ENCODE measurements around the gene RPE65.
"Not testable (repeated sequence)": the region's sequence is repeated elsewhere in the genome, so short reads cannot be mapped to it uniquely, and the experiment has no call there.

RPE65 gene

DNA sequence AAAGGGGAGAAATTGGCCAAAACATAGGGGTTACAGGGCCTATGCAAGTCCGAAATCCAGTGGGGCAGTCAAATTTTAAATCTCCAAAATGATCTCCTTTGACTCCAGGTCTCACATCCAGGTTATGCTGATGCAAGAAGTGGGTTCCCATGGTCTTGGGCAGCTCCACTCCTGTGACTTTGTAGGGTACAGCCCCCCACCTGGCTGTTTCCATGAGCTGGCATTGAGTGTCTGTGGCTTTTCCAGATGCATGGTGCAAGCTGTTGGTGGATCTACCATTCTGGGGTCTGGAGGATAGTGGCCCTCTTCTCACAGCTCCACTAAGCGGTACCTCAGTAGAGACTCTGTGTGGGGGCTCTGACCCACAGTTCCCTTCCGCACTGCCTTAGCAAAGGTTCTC lies 54.2 kb downstream of the RPE65 start:
- H3K27me3 ChIP-seq (replicated peaks; ENCODE audit: control insufficient read depth, insufficient read depth, low read length); H3K9ac ChIP-seq (ENCODE audit: low read length); H3K9me3 ChIP-seq (ENCODE audit: control insufficient read depth, low read length); H3K4me1 ChIP-seq (ENCODE audit: control insufficient read depth, insufficient read depth, low read length); H3K36me3 ChIP-seq (ENCODE audit: control insufficient read depth, insufficient read depth, low read length, severe bottlenecking); H3K4me3 ChIP-seq (ENCODE audit: low read length); DNase-seq (ENCODE audit: low read depth): not testable (repeated sequence)

DNA sequence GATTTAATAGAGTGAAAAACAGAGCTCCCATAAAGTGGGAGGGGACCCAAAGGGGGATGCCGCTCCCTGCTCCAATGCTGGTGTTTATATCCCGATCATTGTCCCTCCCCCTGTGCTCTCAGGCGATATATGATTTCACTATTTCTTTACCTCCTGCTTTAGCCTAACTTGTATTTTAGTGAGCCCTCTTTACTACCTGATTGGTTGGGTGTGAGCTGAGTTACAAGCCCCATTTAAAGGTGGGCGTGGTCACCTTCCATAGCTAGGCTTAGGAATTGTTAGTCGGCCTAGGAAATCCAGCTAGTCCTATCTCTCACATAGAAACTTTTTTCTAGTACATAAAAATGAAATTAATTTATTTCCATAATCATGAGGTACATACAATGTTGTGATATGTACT lies 57.3 kb downstream of the RPE65 start:
- not testable (repeated sequence) for H3K4me3 ChIP-seq (ENCODE audit: low read length); H3K9me3 ChIP-seq (ENCODE audit: control insufficient read depth, low read length); H3K4me1 ChIP-seq (ENCODE audit: control insufficient read depth, insufficient read depth, low read length); H3K9ac ChIP-seq (ENCODE audit: low read length); H3K36me3 ChIP-seq (ENCODE audit: control insufficient read depth, insufficient read depth, low read length, severe bottlenecking); DNase-seq (ENCODE audit: low read depth); H3K27me3 ChIP-seq (replicated peaks; ENCODE audit: control insufficient read depth, insufficient read depth, low read length)

DNA sequence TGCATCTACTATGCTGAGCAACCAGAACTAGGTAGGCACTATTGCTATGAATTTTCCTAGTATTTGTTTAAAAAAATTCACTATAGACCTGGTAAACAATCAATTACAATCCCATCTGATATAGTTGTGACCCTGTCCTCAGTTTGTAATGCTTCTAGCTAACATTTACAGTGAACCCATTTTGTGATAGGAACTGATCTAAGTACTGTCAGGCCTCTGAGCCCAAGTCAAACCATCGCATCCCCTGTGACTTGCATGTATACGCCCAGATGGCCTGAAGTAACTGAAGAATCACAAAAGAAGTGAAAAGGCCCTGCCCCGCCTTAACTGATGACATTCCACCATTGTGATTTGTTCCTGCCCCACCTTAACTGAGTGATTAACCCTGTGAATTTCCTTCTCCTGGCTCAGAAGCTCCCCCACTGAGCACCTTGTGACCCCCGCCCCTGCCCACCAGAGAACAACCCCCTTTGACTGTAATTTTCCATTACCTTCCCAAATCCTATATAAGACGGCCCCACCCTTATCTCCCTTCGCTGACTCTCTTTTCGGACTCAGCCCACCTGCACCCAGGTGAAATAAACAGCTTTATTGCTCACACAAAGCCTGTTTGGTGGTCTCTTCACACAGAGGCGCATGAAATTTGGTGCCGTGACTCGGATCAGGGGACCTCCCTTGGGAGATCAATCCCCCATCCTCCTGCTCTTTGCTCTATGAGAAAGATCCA lies 63.8 kb downstream of the RPE65 start:
- H3K4me3 ChIP-seq (ENCODE audit: low read length); H3K9me3 ChIP-seq (ENCODE audit: control insufficient read depth, low read length); H3K27me3 ChIP-seq (replicated peaks; ENCODE audit: control insufficient read depth, insufficient read depth, low read length); H3K9ac ChIP-seq (ENCODE audit: low read length); H3K36me3 ChIP-seq (ENCODE audit: control insufficient read depth, insufficient read depth, low read length, severe bottlenecking); DNase-seq (ENCODE audit: low read depth): not testable (repeated sequence)
- peaks cover 24% of the 10 kb centered on the region for H3K4me1 ChIP-seq (ENCODE audit: control insufficient read depth, insufficient read depth, low read length)

DNA sequence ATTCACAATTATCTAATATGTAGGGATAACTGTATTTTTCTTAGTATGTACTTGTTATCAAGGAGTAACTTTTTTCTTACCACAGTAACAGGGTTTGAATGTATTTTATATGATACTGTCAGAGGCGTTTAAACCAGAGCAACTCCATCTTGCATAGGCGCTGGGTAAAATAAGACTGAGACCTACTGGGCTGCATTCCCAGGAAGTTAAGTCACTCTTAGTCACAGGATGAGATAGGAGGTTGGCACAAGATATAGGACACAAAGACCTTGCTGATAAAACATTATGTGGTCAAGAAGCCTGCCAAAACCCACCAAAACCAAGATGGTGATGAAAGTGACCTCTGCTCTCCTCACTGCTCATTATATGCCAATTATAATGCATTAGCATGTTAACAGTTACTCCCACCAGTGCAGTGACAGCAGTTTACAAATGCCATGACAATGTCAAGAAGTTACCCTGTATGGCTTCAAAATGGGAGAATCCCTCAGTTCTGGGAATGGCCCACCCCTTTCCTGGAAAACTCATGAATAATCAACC lies 64.8 kb downstream of the RPE65 start:
- no peaks in the 10 kb centered on the region for H3K27me3 ChIP-seq (replicated peaks; ENCODE audit: control insufficient read depth, insufficient read depth, low read length)
- H3K36me3 ChIP-seq (ENCODE audit: control insufficient read depth, insufficient read depth, low read length, severe bottlenecking) = no peaks in the 10 kb centered on the region
- H3K9me3 ChIP-seq (ENCODE audit: control insufficient read depth, low read length) = no peaks in the 10 kb centered on the region
- peak; percentile 38 for DNase-seq (ENCODE audit: low read depth)
- H3K4me3 ChIP-seq (ENCODE audit: low read length) = peak overlapping the region; percentile 13
- peaks cover 24% of the 10 kb centered on the region for H3K4me1 ChIP-seq (ENCODE audit: control insufficient read depth, insufficient read depth, low read length)
- H3K9ac ChIP-seq (ENCODE audit: low read length) = peak overlapping the region; percentile 39

DNA sequence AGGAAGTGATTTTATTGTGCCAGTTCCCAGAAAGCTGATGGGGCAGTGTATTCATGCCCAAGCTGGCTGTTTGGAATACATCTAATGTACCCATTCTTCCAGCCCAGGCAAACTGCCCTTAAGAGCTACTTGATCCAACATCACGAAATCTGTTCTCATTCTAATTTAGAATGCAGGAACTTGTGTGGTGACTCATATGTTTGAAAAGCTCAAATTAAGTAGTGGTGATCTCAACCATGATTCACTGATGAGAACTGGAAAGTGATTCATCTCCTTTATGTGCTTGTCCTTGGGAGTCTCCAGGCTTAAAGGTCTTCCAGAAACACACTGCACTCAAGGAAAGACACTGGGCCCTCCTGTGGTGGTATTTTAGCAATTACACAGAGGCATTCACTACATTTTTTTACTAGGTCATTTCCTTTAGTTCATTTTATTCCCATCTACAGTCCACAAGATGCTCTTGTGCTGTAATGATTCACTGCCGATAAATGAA lies 65.4 kb downstream of the RPE65 start:
- peak overlapping the region; percentile 39 for H3K9ac ChIP-seq (ENCODE audit: low read length)
- no peak overlapping the region for H3K4me3 ChIP-seq (ENCODE audit: low read length)
- H3K9me3 ChIP-seq (ENCODE audit: control insufficient read depth, low read length) = no peaks in the 10 kb centered on the region
- H3K27me3 ChIP-seq (replicated peaks; ENCODE audit: control insufficient read depth, insufficient read depth, low read length) = no peaks in the 10 kb centered on the region
- H3K36me3 ChIP-seq (ENCODE audit: control insufficient read depth, insufficient read depth, low read length, severe bottlenecking) = no peaks in the 10 kb centered on the region
- H3K4me1 ChIP-seq (ENCODE audit: control insufficient read depth, insufficient read depth, low read length) = peaks cover 24% of the 10 kb centered on the region
- peak; percentile 94 for DNase-seq (ENCODE audit: low read depth)

DNA sequence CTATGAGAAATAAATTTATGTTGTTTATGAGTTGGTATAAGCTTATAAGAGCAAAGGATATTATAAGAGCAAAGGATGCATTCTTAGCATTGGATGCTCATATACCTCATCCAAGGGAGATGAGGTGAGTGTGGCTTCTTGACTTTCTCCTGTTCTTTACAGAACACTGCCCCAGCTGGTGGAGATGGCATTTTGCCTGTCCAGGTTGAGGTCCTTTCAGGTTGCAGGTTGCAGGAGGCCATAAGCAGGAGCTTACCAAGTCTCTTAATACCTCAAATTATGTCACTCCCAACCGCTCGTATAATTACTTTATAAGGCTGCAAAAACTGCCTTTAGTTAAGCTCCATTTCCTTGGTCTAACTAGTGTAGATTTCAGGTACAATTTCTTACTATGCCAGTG lies 66.7 kb downstream of the RPE65 start:
- Histone ChIP-seq H3K36me3 (ENCODE audit: control insufficient read depth, insufficient read depth, low read length, severe bottlenecking) (no peaks in the 10 kb centered on the region), H3K9me3 (ENCODE audit: control insufficient read depth, low read length) (no peaks in the 10 kb centered on the region), H3K27me3 (replicated peaks; ENCODE audit: control insufficient read depth, insufficient read depth, low read length) (no peaks in the 10 kb centered on the region), H3K4me3 (ENCODE audit: low read length) (no peak overlapping the region), H3K9ac (ENCODE audit: low read length) (no peak overlapping the region), H3K4me1 (ENCODE audit: control insufficient read depth, insufficient read depth, low read length) (peaks cover 35% of the 10 kb centered on the region)
- DNase-seq (ENCODE audit: low read depth) = no peak

DNA sequence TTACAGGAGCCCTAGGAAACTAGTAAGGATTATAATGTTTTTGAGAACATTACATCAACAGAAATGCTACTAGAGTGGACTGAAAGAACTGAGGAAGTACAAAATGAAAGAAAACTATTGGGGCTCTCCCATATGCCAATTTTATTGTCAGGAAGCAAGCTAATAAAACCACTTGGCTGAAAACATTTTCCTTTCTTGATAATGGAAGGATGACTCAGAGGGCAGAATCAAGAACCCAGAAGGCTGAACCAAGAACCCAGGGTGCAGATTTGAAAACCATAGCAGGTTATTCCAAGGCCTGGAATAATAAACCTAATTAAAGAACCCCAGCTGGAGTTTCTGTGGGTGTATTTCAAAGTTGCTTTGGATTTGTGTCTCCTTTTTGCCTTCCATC lies 70.7 kb downstream of the RPE65 start:
- Histone ChIP-seq H3K9me3 (ENCODE audit: control insufficient read depth, low read length) (no peaks in the 10 kb centered on the region), H3K4me3 (ENCODE audit: low read length) (no peak overlapping the region), H3K9ac (ENCODE audit: low read length) (peak overlapping the region; percentile 6), H3K4me1 (ENCODE audit: control insufficient read depth, insufficient read depth, low read length) (peaks cover 51% of the 10 kb centered on the region), H3K27me3 (replicated peaks; ENCODE audit: control insufficient read depth, insufficient read depth, low read length) (no peaks in the 10 kb centered on the region), H3K36me3 (ENCODE audit: control insufficient read depth, insufficient read depth, low read length, severe bottlenecking) (no peaks in the 10 kb centered on the region)
- DNase-seq (ENCODE audit: low read depth) = no peak

All from adipocyte (in vitro differentiated cells).